Osteocyte (in vitro differentiated cells): ENCODE results near the gene GMEB2. TPM values are rescaled to one million over a fixed set of nuclear protein-coding genes. Genes with fewer than 3 reads are reported as not detected.

Experiments
- DNase-seq: peaks from one replicate; pipeline ENCODE4 v3.0.0; 2021; ENCODE audit warnings: mixed read lengths; ENCODE audit not compliant: unreplicated experiment; ENCODE audit errors: extremely low spot score
- H3K27ac Mint-ChIP-seq: one replicate; pipeline ENCODE4 v1.8.0; 2021; ENCODE audit warnings: mild to moderate bottlenecking, mixed read lengths; ENCODE audit not compliant: unreplicated experiment
- H3K27me3 Mint-ChIP-seq: one replicate; pipeline ENCODE4 v1.8.0; 2021; ENCODE audit warnings: mixed read lengths; ENCODE audit not compliant: unreplicated experiment
- H3K36me3 Mint-ChIP-seq: one replicate; pipeline ENCODE4 v1.8.0; 2021; ENCODE audit warnings: mixed read lengths; ENCODE audit not compliant: unreplicated experiment
- H3K4me1 Mint-ChIP-seq: one replicate; pipeline ENCODE4 v1.8.0; 2021; ENCODE audit warnings: mixed read lengths; ENCODE audit not compliant: unreplicated experiment
- H3K4me3 Mint-ChIP-seq: one replicate; pipeline ENCODE4 v1.8.0; 2021; ENCODE audit warnings: mild to moderate bottlenecking, moderate library complexity, mixed read lengths; ENCODE audit not compliant: unreplicated experiment
- H3K9me3 Mint-ChIP-seq: one replicate; pipeline ENCODE4 v1.8.0; 2021; ENCODE audit warnings: mixed read lengths; ENCODE audit not compliant: unreplicated experiment
- total RNA-seq: library from RNA; stranded (reverse); gene quantifications from 2 replicates; pipeline ENCODE4 v1.2.1, GENCODE V29; 2021
- TF ChIP-seq, protein P1 (sequence below): fragments of 200-600 bp; sonication (generic); IDR thresholded peaks from 2 replicates; pipeline ENCODE4 v1.5.0; 2021; ENCODE audit warnings: antibody characterized with exemption, mild to moderate bottlenecking, moderate library complexity

The GMEB2 gene
- total RNA-seq, 1 donor from 2014 or later: 12.1 TPM

- Mint-ChIP-seq H3K36me3 (peaks cover 2% of the 10 kb centered on the region), H3K27me3 (no peaks in the 10 kb centered on the region), H3K27ac (peak overlapping the region; percentile 94), H3K4me1 (peaks cover 30% of the 10 kb centered on the region), H3K9me3 (no peaks in the 10 kb centered on the region), H3K4me3 (peak overlapping the region; percentile 97)
- TF ChIP-seq, protein P1, sequence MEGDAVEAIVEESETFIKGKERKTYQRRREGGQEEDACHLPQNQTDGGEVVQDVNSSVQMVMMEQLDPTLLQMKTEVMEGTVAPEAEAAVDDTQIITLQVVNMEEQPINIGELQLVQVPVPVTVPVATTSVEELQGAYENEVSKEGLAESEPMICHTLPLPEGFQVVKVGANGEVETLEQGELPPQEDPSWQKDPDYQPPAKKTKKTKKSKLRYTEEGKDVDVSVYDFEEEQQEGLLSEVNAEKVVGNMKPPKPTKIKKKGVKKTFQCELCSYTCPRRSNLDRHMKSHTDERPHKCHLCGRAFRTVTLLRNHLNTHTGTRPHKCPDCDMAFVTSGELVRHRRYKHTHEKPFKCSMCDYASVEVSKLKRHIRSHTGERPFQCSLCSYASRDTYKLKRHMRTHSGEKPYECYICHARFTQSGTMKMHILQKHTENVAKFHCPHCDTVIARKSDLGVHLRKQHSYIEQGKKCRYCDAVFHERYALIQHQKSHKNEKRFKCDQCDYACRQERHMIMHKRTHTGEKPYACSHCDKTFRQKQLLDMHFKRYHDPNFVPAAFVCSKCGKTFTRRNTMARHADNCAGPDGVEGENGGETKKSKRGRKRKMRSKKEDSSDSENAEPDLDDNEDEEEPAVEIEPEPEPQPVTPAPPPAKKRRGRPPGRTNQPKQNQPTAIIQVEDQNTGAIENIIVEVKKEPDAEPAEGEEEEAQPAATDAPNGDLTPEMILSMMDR: no peak
- no peak for DNase-seq
Measured at GRCh38 chr20:63657260-63657936, 30.5 kb upstream of the GMEB2 start.

DNA sequence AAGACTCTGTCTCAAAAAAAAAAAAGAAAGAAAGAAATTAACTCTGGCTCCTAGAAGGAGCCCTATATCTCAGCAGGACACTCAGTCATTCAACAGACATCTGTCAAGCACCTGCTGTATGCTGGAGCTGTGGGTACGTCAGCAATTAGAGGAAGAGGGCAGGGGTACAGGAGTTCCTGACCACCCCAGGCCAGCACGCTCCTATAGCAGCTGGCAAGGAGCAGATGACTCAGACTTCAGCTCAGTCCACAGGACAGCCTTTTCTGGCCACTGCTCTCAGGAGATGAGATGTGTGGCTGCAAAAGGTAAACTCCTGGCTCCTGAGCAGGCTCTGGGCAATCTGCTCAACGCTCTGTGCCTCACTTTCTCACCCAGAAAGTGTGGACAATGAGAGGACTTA lies 29.6 kb upstream of the GMEB2 start:
- H3K36me3 Mint-ChIP-seq: no peaks in the 10 kb centered on the region
- TF ChIP-seq, protein P1: no peak
- H3K27me3 Mint-ChIP-seq: no peaks in the 10 kb centered on the region
- H3K27ac Mint-ChIP-seq: no peak overlapping the region
- H3K4me3 Mint-ChIP-seq: no peak overlapping the region
- no peak for DNase-seq
- no peaks in the 10 kb centered on the region for H3K9me3 Mint-ChIP-seq
- peaks cover 33% of the 10 kb centered on the region for H3K4me1 Mint-ChIP-seq

DNA sequence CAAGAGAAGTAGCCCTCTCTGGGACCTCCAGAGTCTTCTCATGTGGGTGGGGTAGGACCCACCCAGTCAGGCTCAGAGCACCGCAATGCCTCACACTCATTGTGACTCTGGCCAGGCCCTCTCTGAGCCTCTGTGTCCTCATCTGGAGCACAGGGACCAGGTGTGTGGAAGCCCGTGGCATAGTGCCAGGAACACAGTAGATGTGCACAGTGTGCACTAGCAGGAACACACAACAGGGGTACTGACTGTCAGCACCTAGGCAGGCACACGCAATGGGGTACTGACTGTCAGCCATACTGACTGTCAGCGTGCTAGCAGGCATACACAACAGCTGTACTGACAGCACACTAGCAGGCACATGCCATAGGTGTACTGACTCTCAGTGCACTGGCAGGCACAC lies 28.3 kb upstream of the GMEB2 start:
- Mint-ChIP-seq H3K27me3 (no peaks in the 10 kb centered on the region), H3K4me1 (peaks cover 34% of the 10 kb centered on the region), H3K4me3 (no peak overlapping the region), H3K27ac (no peak overlapping the region), H3K9me3 (no peaks in the 10 kb centered on the region), H3K36me3 (no peaks in the 10 kb centered on the region)
- TF ChIP-seq, protein P1: no peak
- no peak for DNase-seq

GRCh38 chr20:63653974-63654668 lies 27.2 kb upstream of the GMEB2 start:
- Mint-ChIP-seq H3K36me3 (no peaks in the 10 kb centered on the region), H3K4me3 (peak overlapping the region; percentile 67), H3K27me3 (no peaks in the 10 kb centered on the region), H3K9me3 (no peaks in the 10 kb centered on the region), H3K27ac (peak overlapping the region; percentile 67), H3K4me1 (peaks cover 24% of the 10 kb centered on the region)
- DNase-seq: no peak
- TF ChIP-seq, protein P1: no peak
